Measurements from ENCODE around the gene AQP12B.

Gene AQP12B

DNA sequence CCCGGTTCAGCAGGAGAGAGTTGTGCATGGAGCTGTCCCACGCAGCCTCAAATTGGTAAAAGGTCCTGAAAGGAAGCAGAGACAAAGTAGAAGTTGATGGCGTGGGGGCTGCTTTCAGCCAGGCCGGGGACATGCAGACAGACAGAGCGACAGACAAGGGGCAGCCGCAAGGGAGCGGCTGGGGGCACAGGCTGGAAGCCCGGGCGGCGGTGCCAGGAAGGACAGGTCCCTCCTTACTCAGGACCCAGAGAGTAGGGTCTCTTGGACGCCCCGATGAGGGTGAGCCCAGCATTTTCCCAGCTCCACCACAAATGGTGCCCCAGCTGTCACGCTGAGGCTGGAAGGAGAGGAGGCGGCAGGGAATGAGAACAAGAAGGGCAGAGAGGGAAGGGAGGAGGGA is 44.2 kb upstream of the AQP12B start:
- Histone ChIP-seq H4K20me1 (ENCODE audit: insufficient read depth, low read length) (peaks cover 22% of the 10 kb centered on the region), H3K4me3 (ENCODE audit: low read depth in 1 of 2, low read length in 2 of 2) (no peak overlapping the region), H3K4me2 (ENCODE audit: insufficient read depth, low read length) (no peak overlapping the region), H3K9me3 (ENCODE audit: insufficient read depth, low read length, severe bottlenecking) (no peaks in the 10 kb centered on the region), H3K4me1 (ENCODE audit: insufficient read depth, low read length) (no peaks in the 10 kb centered on the region), H3K9ac (ENCODE audit: low read depth, low read length) (no peak overlapping the region), H3K36me3 (ENCODE audit: insufficient read depth, low read length) (no peaks in the 10 kb centered on the region), H3K27me3 (ENCODE audit: insufficient read depth, low read length, poor library complexity) (peaks cover 3% of the 10 kb centered on the region), H3K27ac (ENCODE audit: low read length) (no peak overlapping the region), H2AFZ (ENCODE audit: low read depth, low read length) (no peak overlapping the region), H3K79me2 (ENCODE audit: insufficient read depth, low read length) (no peaks in the 10 kb centered on the region)
- DNase-seq (no peak), ATAC-seq (ENCODE audit: insufficient read depth, low read depth) (no peak)
- TF ChIP-seq, protein P1, sequence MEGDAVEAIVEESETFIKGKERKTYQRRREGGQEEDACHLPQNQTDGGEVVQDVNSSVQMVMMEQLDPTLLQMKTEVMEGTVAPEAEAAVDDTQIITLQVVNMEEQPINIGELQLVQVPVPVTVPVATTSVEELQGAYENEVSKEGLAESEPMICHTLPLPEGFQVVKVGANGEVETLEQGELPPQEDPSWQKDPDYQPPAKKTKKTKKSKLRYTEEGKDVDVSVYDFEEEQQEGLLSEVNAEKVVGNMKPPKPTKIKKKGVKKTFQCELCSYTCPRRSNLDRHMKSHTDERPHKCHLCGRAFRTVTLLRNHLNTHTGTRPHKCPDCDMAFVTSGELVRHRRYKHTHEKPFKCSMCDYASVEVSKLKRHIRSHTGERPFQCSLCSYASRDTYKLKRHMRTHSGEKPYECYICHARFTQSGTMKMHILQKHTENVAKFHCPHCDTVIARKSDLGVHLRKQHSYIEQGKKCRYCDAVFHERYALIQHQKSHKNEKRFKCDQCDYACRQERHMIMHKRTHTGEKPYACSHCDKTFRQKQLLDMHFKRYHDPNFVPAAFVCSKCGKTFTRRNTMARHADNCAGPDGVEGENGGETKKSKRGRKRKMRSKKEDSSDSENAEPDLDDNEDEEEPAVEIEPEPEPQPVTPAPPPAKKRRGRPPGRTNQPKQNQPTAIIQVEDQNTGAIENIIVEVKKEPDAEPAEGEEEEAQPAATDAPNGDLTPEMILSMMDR (IDR thresholded peaks at IDR 0.05; ENCODE audit: borderline replicate concordance, extremely low read depth, low read length, poor library complexity, severe bottlenecking), result no peak
- no peak for TF ChIP-seq EZH2 (IDR thresholded peaks at IDR 0.05; ENCODE audit: borderline replicate concordance, low read depth, low read length, severe bottlenecking)

DNA sequence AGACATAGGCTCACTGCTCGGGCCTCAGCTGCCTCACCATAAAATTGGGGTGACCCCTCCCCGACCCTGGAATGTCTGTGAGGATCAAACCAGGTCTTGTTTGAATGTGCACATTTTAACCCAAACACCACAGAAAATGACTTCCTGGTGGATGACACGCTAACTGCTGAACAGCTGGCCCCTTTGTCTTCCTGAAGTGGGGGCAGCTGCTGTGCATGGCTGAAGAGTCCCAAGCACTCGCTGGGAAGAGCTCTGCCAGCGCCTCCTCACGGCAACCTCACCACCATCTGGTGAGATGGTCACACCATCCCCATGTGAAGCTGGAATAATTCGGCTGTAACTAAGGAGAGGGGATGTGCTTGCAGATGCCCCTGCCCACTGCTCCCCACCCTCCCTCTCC is 43.0 kb upstream of the AQP12B start:
- Histone ChIP-seq H3K36me3 (ENCODE audit: insufficient read depth, low read length) (no peaks in the 10 kb centered on the region), H3K9ac (ENCODE audit: low read depth, low read length) (no peak overlapping the region), H3K9me3 (ENCODE audit: insufficient read depth, low read length, severe bottlenecking) (no peaks in the 10 kb centered on the region), H2AFZ (ENCODE audit: low read depth, low read length) (no peak overlapping the region), H3K4me2 (ENCODE audit: insufficient read depth, low read length) (no peak overlapping the region), H3K79me2 (ENCODE audit: insufficient read depth, low read length) (no peaks in the 10 kb centered on the region), H3K4me3 (ENCODE audit: low read depth in 1 of 2, low read length in 2 of 2) (no peak overlapping the region), H3K4me1 (ENCODE audit: insufficient read depth, low read length) (no peaks in the 10 kb centered on the region), H4K20me1 (ENCODE audit: insufficient read depth, low read length) (peaks cover 30% of the 10 kb centered on the region), H3K27ac (ENCODE audit: low read length) (no peak overlapping the region), H3K27me3 (ENCODE audit: insufficient read depth, low read length, poor library complexity) (no peaks in the 10 kb centered on the region)
- no peak for ATAC-seq (ENCODE audit: insufficient read depth, low read depth)
- TF ChIP-seq, protein P1 (IDR thresholded peaks at IDR 0.05; ENCODE audit: borderline replicate concordance, extremely low read depth, low read length, poor library complexity, severe bottlenecking), result no peak
- TF ChIP-seq EZH2 (IDR thresholded peaks at IDR 0.05; ENCODE audit: borderline replicate concordance, low read depth, low read length, severe bottlenecking), result no peak
- DNase-seq, result no peak

DNA sequence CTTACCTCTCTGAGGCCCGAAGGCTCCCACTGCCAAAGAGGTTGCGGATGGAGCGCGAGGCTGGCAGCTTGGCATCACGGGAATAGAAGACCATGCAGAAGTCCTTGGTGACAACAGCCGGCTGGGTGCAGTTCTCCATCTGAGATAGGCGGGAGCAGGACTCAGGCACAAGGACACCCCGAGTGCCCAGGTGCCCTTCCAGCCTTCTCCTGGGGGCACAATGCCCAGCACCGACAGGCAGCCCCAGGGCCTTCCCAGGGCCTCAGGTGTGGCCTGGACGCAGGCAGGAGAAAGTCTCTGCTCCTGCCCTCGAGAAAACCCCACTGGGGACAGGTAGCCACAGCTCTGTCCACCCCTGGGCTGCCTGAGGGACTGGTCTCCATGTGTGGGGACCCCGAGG is 42.6 kb upstream of the AQP12B start:
- H4K20me1 ChIP-seq (ENCODE audit: insufficient read depth, low read length), result peaks cover 27% of the 10 kb centered on the region
- H3K79me2 ChIP-seq (ENCODE audit: insufficient read depth, low read length), result no peaks in the 10 kb centered on the region
- ATAC-seq (ENCODE audit: insufficient read depth, low read depth), result no peak
- no peak overlapping the region for H3K27ac ChIP-seq (ENCODE audit: low read length)
- no peaks in the 10 kb centered on the region for H3K27me3 ChIP-seq (ENCODE audit: insufficient read depth, low read length, poor library complexity)
- no peak overlapping the region for H3K9ac ChIP-seq (ENCODE audit: low read depth, low read length)
- H3K4me3 ChIP-seq (ENCODE audit: low read depth in 1 of 2, low read length in 2 of 2), result no peak overlapping the region
- no peaks in the 10 kb centered on the region for H3K4me1 ChIP-seq (ENCODE audit: insufficient read depth, low read length)
- H3K36me3 ChIP-seq (ENCODE audit: insufficient read depth, low read length), result no peaks in the 10 kb centered on the region
- TF ChIP-seq EZH2 (IDR thresholded peaks at IDR 0.05; ENCODE audit: borderline replicate concordance, low read depth, low read length, severe bottlenecking), result no peak
- TF ChIP-seq, protein P1 (IDR thresholded peaks at IDR 0.05; ENCODE audit: borderline replicate concordance, extremely low read depth, low read length, poor library complexity, severe bottlenecking), result no peak
- H3K9me3 ChIP-seq (ENCODE audit: insufficient read depth, low read length, severe bottlenecking), result no peaks in the 10 kb centered on the region
- no peak for DNase-seq
- H2AFZ ChIP-seq (ENCODE audit: low read depth, low read length), result no peak overlapping the region
- H3K4me2 ChIP-seq (ENCODE audit: insufficient read depth, low read length), result no peak overlapping the region

DNA sequence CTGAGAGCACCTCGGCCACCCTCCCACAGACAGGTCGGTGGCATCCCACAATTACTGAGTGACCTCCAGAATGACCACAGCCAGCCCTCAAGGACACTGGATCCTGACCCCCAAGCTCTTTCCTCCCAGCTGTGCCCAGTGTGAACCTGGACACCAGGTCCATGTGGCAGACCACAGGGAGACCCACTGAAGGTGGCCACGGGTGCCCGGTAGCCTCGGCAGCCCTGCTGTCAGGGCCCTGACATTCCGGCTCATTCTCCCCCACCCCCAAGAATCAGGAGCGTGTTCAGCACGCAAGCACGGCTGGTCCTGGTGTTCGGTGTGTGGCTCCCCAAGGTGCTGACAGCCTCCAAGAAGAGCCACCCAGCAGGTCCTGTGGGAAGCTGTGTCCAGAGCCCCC is 41.7 kb upstream of the AQP12B start:
- Histone ChIP-seq H3K36me3 (ENCODE audit: insufficient read depth, low read length) (no peaks in the 10 kb centered on the region), H4K20me1 (ENCODE audit: insufficient read depth, low read length) (peaks cover 20% of the 10 kb centered on the region), H3K9me3 (ENCODE audit: insufficient read depth, low read length, severe bottlenecking) (no peaks in the 10 kb centered on the region), H3K79me2 (ENCODE audit: insufficient read depth, low read length) (no peaks in the 10 kb centered on the region), H3K9ac (ENCODE audit: low read depth, low read length) (no peak overlapping the region), H3K4me3 (ENCODE audit: low read depth in 1 of 2, low read length in 2 of 2) (no peak overlapping the region), H3K4me2 (ENCODE audit: insufficient read depth, low read length) (no peak overlapping the region), H3K4me1 (ENCODE audit: insufficient read depth, low read length) (no peaks in the 10 kb centered on the region), H2AFZ (ENCODE audit: low read depth, low read length) (no peak overlapping the region), H3K27ac (ENCODE audit: low read length) (no peak overlapping the region), H3K27me3 (ENCODE audit: insufficient read depth, low read length, poor library complexity) (no peaks in the 10 kb centered on the region)
- DNase-seq (no peak), ATAC-seq (ENCODE audit: insufficient read depth, low read depth) (no peak)
- TF ChIP-seq, protein P1 (IDR thresholded peaks at IDR 0.05; ENCODE audit: borderline replicate concordance, extremely low read depth, low read length, poor library complexity, severe bottlenecking), result no peak
- TF ChIP-seq EZH2 (IDR thresholded peaks at IDR 0.05; ENCODE audit: borderline replicate concordance, low read depth, low read length, severe bottlenecking), result no peak
